ENCODE results near the gene NXNL1.
A peak's percentile ranks its signal among the peaks of the same experiment; 100 is the strongest.

NXNL1 gene

DNA sequence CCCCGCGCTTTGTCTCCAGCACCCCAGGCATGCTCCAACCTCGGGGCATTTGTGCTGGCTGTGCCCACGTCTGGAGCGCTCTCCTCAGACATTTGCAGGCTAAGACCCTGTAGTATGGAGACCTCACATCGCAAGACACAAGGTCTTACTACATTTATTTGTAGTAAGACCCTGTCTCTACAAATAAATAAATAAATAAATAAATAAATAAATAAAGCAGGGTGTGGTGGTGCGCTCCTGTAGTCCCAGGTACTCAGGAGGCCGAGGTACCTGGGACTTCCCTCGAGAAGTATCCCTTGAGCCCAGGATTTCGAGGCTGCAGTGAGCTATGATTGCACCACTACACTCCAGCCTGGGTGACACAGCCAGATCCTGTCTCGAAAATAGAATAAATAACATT, 4.6 kb downstream of the NXNL1 start:
- no peak for DNase-seq (ENCODE audit: low spot score)
- in situ Hi-C loops (cut with MboI; ENCODE audit: low sequenced_read_pairs, unreplicated experiment): no loop called here
- TF ChIP-seq, protein P1, sequence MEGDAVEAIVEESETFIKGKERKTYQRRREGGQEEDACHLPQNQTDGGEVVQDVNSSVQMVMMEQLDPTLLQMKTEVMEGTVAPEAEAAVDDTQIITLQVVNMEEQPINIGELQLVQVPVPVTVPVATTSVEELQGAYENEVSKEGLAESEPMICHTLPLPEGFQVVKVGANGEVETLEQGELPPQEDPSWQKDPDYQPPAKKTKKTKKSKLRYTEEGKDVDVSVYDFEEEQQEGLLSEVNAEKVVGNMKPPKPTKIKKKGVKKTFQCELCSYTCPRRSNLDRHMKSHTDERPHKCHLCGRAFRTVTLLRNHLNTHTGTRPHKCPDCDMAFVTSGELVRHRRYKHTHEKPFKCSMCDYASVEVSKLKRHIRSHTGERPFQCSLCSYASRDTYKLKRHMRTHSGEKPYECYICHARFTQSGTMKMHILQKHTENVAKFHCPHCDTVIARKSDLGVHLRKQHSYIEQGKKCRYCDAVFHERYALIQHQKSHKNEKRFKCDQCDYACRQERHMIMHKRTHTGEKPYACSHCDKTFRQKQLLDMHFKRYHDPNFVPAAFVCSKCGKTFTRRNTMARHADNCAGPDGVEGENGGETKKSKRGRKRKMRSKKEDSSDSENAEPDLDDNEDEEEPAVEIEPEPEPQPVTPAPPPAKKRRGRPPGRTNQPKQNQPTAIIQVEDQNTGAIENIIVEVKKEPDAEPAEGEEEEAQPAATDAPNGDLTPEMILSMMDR (IDR thresholded peaks at IDR 0.05; ENCODE audit: borderline replicate concordance, control extremely low read depth, extremely low read depth, insufficient read depth, missing control alignments): no peak

DNA sequence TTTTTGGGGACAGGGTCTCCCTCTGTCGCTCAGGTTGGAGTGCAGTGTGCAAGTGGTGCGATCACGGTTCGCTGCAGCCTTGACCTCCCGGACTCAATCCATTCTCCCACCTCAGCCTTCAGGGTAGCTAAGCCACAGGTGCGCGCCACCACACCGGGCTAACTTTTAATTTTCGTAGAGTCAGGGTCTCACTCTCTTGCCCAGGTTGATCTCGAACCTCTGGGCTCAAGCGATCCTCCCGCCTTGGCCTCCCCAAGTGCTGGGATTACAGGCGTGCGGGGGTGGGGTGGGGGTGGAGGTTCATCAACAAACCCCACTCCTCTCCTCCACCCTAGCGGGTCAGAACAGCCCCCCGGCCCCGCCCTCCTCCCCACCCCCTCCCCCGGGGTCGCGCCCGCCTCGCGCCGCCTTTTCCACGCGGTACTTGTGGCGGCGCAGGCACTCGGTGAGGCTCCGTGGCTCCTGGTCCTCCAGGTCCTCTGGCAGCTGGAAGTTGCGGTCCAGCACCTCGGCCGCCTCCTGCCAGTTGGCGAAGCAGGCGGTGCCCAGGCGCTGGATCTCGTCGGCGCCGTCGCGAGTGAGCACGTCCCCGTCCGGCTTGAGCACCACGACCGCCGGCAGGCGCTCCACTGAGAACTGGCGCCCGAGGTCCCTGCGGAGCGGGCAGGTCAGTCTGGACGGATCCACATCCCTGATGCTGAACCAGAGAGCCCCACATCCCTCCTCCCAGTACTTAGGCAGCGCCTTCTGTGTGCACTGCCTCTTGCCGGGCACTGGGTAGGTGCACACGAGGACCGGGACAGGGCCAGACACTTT, 5.2 kb downstream of the NXNL1 start:
- in situ Hi-C loops (cut with MboI; ENCODE audit: low sequenced_read_pairs, unreplicated experiment): no loop called here
- TF ChIP-seq, protein P1 (IDR thresholded peaks at IDR 0.05; ENCODE audit: borderline replicate concordance, control extremely low read depth, extremely low read depth, insufficient read depth, missing control alignments): no peak

DNA sequence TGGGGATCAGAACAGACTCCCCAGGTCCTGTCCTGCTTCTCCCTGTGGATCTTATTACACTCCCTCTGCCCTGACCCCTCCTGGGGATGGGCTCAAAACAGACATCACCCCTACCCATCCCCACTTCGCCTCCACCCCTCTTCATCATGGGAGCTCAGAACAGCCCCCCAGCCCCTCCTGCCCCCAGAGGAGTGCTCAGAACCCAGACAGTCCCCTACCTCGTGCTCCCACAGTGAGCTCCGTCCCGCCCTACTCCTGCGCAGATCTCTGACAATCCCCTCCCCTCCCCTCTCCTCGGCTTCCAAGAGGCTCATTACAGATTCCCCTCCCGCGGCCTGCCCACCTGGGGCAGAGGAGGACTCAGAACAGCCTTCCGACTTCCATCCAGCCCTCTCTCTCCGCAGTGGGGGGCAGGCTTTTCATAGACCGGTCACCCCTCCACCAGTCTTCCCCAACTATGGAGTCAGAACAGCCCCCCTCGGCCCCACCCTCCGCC, 6.1 kb downstream of the NXNL1 start:
- DNase-seq (ENCODE audit: low spot score): no peak
- in situ Hi-C loops (cut with MboI; ENCODE audit: low sequenced_read_pairs, unreplicated experiment): no loop called here
- TF ChIP-seq, protein P1 (IDR thresholded peaks at IDR 0.05; ENCODE audit: borderline replicate concordance, control extremely low read depth, extremely low read depth, insufficient read depth, missing control alignments): no peak

More for the DNA sequence above, 5.2 kb downstream of the NXNL1 start:
- DNase-seq (ENCODE audit: low spot score): no peak

DNA sequence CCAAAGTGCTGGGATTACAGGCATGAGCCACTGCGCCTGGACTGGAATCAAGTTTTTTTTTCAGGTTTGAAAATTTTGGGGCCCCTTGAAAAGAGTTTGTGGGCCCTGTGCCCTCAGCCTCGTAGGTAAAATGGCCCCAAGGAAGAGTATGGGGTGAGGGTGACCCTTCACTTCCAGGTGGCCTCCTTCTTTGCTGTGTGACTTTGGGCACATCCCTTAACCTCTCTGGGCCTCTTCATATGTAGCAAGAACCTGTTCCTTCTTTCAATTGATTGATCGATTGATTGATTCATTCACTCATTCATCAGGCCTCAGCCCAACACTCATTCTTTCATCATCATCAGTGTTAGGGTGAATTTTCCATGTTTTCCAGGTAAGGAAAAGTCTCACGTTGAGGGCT, 8.9 kb downstream of the NXNL1 start:
- in situ Hi-C loops (cut with MboI; ENCODE audit: low sequenced_read_pairs, unreplicated experiment): no loop called here
- TF ChIP-seq, protein P1 (IDR thresholded peaks at IDR 0.05; ENCODE audit: borderline replicate concordance, control extremely low read depth, extremely low read depth, insufficient read depth, missing control alignments): no peak
- no peak for DNase-seq (ENCODE audit: low spot score)

DNA sequence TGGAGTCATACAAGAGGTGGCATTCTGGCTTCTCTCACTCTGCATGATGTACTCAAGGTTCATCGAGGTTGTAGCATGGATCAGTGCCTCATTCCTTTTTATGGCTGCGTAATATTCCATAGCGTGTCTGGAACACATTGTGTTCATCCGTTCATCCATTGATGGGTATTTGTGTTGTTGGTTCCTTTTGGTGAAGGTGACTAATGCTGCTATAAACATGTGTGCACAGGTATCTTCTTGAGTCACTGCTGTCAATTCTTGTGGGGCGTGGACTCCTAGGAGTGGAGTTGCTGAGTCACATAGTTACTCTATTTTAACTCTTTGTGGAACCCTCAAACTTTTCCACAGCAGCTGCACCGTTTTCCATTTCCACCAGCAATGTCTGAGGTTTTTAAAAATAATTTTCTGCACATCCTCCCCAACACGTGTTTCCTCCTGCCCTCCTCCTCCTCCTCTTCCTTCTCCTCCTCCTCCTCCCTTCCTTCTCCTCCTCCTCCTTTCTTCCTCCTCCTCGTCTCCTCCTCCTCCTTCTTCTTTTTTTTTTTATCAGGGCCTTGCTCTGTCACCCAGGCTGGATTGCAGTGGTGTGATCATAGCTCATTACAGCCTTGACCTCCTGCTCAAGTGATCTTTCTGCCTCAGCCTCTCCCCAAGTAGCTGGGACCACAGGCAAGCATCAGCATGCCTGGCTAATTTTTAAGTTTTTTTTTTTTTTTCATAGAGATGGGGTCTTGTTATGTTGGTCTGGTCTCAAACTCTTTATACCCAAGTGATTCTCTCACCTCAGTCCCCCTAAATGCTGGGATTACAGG, 10.3 kb downstream of the NXNL1 start:
- TF ChIP-seq, protein P1 (IDR thresholded peaks at IDR 0.05; ENCODE audit: borderline replicate concordance, control extremely low read depth, extremely low read depth, insufficient read depth, missing control alignments): no peak
- in situ Hi-C loops (cut with MboI; ENCODE audit: low sequenced_read_pairs, unreplicated experiment): no loop called here
- DNase-seq (ENCODE audit: low spot score): peak; percentile 52

DNA sequence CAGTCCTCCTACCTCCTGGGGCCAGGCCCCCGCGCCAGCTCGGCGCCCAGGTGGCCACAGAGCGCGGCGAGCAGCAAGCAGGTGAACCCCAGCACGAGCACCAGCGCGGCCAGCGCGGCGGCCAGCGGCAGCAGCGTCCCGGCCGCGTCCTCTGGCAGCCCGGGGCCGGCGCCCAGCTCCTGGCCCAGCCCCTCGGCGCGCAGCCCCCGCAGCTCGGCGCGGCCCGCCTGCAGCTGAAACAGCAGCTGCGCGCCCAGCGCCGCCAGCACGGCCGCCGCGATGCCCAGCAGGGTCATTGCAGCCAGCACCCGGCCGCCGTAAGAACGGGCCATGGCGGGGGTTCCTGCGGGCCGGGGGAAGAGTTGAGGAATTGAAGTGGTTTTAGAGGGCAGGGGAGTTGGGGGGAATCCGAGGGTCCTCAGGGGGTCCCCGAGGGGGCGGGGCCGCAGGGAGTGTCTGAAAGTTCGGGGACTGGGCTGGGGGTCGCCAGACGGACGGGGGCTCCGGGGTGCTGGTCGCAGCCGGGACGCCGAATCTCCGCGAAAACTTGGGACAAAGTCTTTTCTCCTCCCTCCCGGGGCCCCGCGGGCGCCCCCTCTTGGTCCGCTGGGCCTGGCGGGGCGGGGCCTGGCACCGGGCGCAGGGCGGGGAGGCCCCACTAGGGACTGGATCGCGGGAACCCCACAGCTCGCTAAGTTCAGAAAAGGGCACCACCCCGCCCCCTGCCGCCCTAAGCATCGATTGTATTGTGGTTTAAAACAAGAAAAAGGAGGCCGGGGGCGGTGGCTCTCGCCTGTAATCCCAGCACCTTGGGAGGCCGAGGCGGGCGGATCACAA, 12.4 kb downstream of the NXNL1 start, which contains the start of gene TMEM221:
TSS of gene TMEM221 (minus strand) at position 538 of the 837 bp plus-strand sequence. CDS start at position 332, 206 bp downstream.
- TF ChIP-seq, protein P1 (IDR thresholded peaks at IDR 0.05; ENCODE audit: borderline replicate concordance, control extremely low read depth, extremely low read depth, insufficient read depth, missing control alignments): peak; percentile 40
- peak; percentile 81 for DNase-seq (ENCODE audit: low spot score)
- in situ Hi-C loops (cut with MboI; ENCODE audit: low sequenced_read_pairs, unreplicated experiment): no loop called here

Measured in GM13976 (cell line).